HEK293 (cell line): Measurements from ENCODE around the gene GHRHR.

ENCODE experiments used
- ZBTB20 ChIP-seq: fragments of 450-650 bp; formaldehyde crosslinking; IDR thresholded peaks from 2 replicates; pipeline ENCODE4 v1.5.1; 2016; ENCODE audit warnings: missing biosample characterization, missing genetic modification characterization
- ZBTB7A ChIP-seq: fragments of 450-650 bp; formaldehyde crosslinking; IDR thresholded peaks from 2 replicates; pipeline ENCODE4 v1.5.1; 2016; ENCODE audit warnings: low read depth, missing biosample characterization, missing genetic modification characterization

GRCh38 chr7:31007634-31008033, 43.9 kb downstream of the GHRHR start:
- TF ChIP-seq ZBTB7A (tag by site-specific recombination) = no peak
- no peak for TF ChIP-seq ZBTB20 (tag by site-specific recombination)
